Prostate gland (tissue), 2 donors: ENCODE measurements around the gene RAET1E. TPM values are rescaled to one million over a fixed set of nuclear protein-coding genes. Genes with fewer than 3 reads are reported as not detected.
"Not testable (repeated sequence)": the region's sequence is repeated elsewhere in the genome, so short reads cannot be mapped to it uniquely, and the experiment has no call there.

Source experiments
- DNase-seq: peaks from one replicate; pipeline ENCODE4 v3.0.0-alpha.2; 2019; ENCODE audit warnings: low spot score
- H3K27ac ChIP-seq, 2 donors: fragments of 200-600 bp; sonication (generic); 2 replicates each; pipeline ENCODE4 v1.5.1; 2017 to 2019
- H3K27me3 ChIP-seq: fragments of 200-600 bp; sonication (generic); replicated peaks from 2 replicates; pipeline ENCODE4 v1.5.1; 2019; ENCODE audit not compliant: insufficient read depth
- H3K36me3 ChIP-seq, 2 donors: fragments of 200-600 bp; sonication (generic); 1 replicate in 1 of 2; 2 replicates in 1 of 2; pipeline versions ENCODE4 v1.5.1 to v1.8.1; 2017 to 2019
- H3K4me1 ChIP-seq: fragments of 200-600 bp; sonication (generic); replicated peaks from 2 replicates; pipeline ENCODE4 v1.5.1; 2019
- H3K4me3 ChIP-seq, 2 donors: fragments of 200-600 bp; sonication (generic); 2 replicates each; pipeline ENCODE4 v1.5.1; 2017 to 2019
- H3K9me3 ChIP-seq: fragments of 200-600 bp; sonication (generic); 2 replicates; pipeline ENCODE4 v1.5.1; 2017
- POLR2A ChIP-seq: fragments of 450-650 bp; IDR thresholded peaks from one replicate; pipeline ENCODE4 v1.6.1; 2016; ENCODE audit warnings: antibody characterized with exemption, mild to moderate bottlenecking
- POLR2AphosphoS5 ChIP-seq: sonication (generic); formaldehyde crosslinking; IDR thresholded peaks from one replicate; pipeline ENCODE4 v1.6.1; 2017; ENCODE audit warnings: antibody characterized with exemption
- WGBS: methylation state at CpG from one replicate; pipeline ENCODE4 v1.1.5; 2018; 5-methylcytosine and 5-hydroxymethylcytosine counted together
- intact Hi-C: fragments of 100-400 bp; cut with DNase I; formaldehyde crosslinking; loops from one replicate; pipeline ENCODE4 v1.14.2; 2022
- total RNA-seq, 2 donors: library from RNA; depleted of rRNA; stranded (reverse); fragments of >200 nt; gene quantifications; one replicate each; pipeline ENCODE4 v1.1.0, GENCODE V29; 2016
- TF ChIP-seq, protein P1 (sequence below), 4 experiments: fragments of 200-600 bp in 2 of 4; fragments of 450-650 bp in 2 of 4; sonication (generic) in 2 of 4; IDR thresholded peaks; 1 replicate in 3 of 4; 2 replicates in 1 of 4; pipeline ENCODE4 v1.5.1; 2016 to 2019; ENCODE audit warnings: antibody characterized with exemption in 4 of 4, mild to moderate bottlenecking in 2 of 4, moderate library complexity in 2 of 4

RAET1E gene, protein sequence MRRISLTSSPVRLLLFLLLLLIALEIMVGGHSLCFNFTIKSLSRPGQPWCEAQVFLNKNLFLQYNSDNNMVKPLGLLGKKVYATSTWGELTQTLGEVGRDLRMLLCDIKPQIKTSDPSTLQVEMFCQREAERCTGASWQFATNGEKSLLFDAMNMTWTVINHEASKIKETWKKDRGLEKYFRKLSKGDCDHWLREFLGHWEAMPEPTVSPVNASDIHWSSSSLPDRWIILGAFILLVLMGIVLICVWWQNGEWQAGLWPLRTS
- under 1 TPM; 0.23 to 0.77 TPM for total RNA-seq

DNA sequence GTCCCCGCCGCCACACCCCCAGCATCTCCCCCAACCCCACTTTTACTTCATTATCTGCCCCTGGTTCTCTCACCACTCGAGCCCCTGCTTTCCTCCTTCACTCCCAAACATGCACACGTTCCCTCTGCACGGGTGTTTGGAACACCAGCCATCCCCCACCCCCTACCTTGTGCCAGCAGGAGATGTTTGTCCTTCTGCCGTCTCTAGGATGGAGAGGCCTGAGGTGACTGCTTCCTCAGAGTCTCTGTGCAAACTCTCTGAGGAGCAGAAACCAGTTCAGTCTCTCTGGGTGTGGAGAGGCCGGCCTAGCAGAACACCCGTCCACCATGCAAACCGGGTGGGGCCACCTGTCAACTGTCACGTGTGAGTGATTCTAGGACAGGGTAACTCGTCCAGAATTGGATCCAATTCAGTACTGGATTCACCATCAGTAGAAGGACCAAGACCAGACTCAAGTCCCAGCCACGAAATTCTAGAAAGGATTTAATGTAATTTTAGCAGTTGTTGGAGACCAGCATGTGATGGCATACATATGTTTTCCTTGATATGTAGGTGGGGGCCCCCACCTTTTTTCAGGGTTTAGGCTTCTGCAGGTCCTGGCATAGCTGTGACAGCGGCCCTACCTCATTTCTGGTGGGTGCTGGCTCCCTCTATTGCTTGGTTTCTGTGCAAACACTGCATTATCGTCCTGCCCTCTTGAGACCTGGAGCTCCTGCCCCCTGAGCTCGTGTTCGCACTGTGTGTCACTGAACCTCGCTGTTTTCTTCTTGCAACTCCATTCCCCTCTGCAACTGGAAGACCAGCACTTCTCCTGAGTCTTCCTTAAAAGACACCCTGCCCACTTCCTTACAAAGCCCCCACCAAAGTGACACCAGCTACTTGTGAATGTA, at the start of gene RAET1E:
Gene RAET1E (minus strand): TSS at position 259 of the 890 bp plus-strand sequence. CDS start 7,212 bp downstream, outside the sequence.
- intact Hi-C loops = no loop called here
- 75% methylated on average over 17 of the region's 17 CpGs for WGBS
- Histone ChIP-seq H3K4me3 (peak within 1 kb of the TSS; percentile 4 to 6), H3K36me3 (no peaks in the 10 kb centered on the region), H3K27me3 (no peaks in the 10 kb centered on the region), H3K27ac (peak within 1 kb of the TSS; percentile 40 to 66), H3K9me3 (no peaks in the 10 kb centered on the region), H3K4me1 (peaks cover 5% of the 10 kb centered on the region)
- TF ChIP-seq, protein P1, sequence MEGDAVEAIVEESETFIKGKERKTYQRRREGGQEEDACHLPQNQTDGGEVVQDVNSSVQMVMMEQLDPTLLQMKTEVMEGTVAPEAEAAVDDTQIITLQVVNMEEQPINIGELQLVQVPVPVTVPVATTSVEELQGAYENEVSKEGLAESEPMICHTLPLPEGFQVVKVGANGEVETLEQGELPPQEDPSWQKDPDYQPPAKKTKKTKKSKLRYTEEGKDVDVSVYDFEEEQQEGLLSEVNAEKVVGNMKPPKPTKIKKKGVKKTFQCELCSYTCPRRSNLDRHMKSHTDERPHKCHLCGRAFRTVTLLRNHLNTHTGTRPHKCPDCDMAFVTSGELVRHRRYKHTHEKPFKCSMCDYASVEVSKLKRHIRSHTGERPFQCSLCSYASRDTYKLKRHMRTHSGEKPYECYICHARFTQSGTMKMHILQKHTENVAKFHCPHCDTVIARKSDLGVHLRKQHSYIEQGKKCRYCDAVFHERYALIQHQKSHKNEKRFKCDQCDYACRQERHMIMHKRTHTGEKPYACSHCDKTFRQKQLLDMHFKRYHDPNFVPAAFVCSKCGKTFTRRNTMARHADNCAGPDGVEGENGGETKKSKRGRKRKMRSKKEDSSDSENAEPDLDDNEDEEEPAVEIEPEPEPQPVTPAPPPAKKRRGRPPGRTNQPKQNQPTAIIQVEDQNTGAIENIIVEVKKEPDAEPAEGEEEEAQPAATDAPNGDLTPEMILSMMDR (IDR thresholded peaks at IDR 0.05) = peak in 1 of 4 experiments; percentile 5
- no peak for TF ChIP-seq POLR2A
- no peak for DNase-seq

DNA sequence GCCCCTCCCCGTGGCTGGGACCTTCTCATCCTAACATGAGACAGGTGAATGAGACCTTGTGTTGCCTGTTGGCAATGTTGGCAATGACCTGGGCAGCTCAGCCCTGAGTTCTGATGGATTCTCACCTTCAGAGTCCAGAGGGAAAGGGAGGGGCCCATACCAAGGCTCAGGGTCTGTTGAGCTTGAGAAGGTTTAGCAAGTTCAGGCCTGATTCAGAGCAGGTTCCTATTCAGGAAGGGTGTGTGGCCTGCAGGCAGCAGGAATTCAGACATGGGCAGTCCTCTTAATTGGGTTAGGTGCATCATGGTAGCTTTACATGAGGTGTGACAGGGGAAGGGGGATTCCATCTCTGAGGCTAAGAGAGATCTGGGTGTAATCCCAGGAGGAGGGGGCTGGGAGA, 49.6 kb upstream of the RAET1E start:
- DNase-seq, H3K4me3 ChIP-seq, H3K27me3 ChIP-seq, H3K36me3 ChIP-seq, H3K9me3 ChIP-seq, H3K27ac ChIP-seq, intact Hi-C loops, H3K4me1 ChIP-seq: not testable (repeated sequence)
- no CpG with 5 or more reads among the region's 1 CpG for WGBS

DNA sequence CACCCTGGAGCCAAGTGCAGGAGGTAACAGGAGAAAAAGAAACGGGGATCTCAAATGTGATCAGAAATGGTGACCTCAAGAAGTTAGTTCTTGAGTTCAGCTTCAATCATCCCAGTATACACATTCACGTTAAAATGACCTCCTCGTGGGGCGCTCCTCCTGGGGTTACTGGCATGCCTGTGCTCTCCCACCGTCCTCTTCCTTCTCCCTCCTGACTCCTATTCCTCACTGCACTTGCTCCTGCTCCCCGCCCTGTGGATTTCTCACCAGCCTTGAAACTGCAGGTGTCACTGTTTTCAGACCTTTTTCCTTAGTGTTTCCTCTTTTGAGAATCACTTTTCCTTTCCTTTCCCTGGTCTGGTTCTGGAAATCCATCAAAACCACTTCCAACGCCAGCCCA, 48.7 kb upstream of the RAET1E start:
- H3K27ac ChIP-seq, intact Hi-C loops, H3K4me1 ChIP-seq, DNase-seq, H3K27me3 ChIP-seq, H3K9me3 ChIP-seq, H3K36me3 ChIP-seq, H3K4me3 ChIP-seq: not testable (repeated sequence)
- 66% methylated on average over 7 of the region's 7 CpGs for WGBS

DNA sequence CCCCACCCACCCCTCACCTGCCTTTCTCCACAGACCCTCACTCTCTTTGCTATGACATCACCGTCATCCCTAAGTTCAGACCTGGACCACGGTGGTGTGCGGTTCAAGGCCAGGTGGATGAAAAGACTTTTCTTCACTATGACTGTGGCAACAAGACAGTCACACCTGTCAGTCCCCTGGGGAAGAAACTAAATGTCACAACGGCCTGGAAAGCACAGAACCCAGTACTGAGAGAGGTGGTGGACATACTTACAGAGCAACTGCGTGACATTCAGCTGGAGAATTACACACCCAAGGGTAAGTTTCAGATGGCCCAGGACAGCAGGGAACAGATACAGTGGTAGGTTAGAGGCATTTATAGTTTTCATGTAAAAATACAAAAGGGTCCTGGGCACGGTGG, 47.4 kb upstream of the RAET1E start:
- WGBS = 70% methylated on average over 3 of the region's 6 CpGs
- H3K27me3 ChIP-seq, H3K4me3 ChIP-seq, H3K36me3 ChIP-seq, DNase-seq, intact Hi-C loops, H3K27ac ChIP-seq, H3K9me3 ChIP-seq, H3K4me1 ChIP-seq: not testable (repeated sequence)

DNA sequence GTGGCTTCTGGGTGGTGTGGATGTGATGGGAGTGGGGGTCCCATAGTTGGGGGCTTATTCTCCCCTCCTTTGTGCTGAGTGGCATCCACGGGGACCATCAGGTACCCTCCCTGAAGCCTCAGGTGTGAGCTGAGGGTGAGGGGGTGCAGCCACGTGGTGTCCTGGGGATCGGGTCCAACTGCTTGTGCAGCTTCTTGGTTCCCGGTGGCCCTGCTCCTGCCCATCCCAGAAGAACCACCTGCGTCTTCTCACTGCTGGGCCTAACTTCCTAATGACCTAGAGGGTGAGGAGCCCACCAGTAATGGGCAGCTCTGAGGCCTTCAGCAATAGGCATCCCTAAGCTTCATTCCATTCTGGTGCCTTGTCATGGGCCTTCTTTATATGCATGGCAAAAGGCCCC, 45.4 kb upstream of the RAET1E start:
- intact Hi-C loops, H3K9me3 ChIP-seq, H3K36me3 ChIP-seq, H3K4me3 ChIP-seq, H3K27ac ChIP-seq, DNase-seq, H3K4me1 ChIP-seq: not testable (repeated sequence)
- WGBS = 78% methylated on average over 5 of the region's 5 CpGs
- peaks cover 24% of the 10 kb centered on the region for H3K27me3 ChIP-seq

DNA sequence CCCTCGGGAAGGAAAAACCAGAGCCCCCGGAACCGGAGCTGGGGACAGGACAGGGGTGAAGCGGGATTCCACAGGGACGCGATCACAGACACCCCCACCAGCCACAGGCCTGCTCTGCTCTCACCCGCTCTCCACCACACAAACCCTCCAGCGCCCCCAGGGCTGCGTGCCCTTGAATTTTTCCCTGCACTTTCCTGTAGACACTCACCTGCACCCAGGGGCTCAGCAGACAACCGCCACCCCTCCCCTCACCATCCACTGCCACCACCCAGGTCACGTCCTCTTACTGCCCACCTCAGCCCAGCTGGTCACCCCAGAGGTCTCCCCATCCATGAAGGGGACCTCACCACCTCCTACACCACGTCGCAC, 44.5 kb upstream of the RAET1E start:
- H3K9me3 ChIP-seq = no peaks in the 10 kb centered on the region
- H3K36me3 ChIP-seq = no peaks in the 10 kb centered on the region
- H3K4me3 ChIP-seq = peak overlapping the region in 1 of 2 donors; percentile 32
- H3K27me3 ChIP-seq = peaks cover 27% of the 10 kb centered on the region
- DNase-seq = no peak
- no peak overlapping the region for H3K27ac ChIP-seq
- TF ChIP-seq, protein P1 (IDR thresholded peaks at IDR 0.05) = no peak
- TF ChIP-seq POLR2A = no peak
- no peak for TF ChIP-seq POLR2AphosphoS5
- peaks cover 5% of the 10 kb centered on the region for H3K4me1 ChIP-seq
- WGBS = 29% methylated on average over 13 of the region's 13 CpGs
- intact Hi-C loops = no loop called here
